GM19395 (cell line): ENCODE measurements around the gene PAX2.
"Not testable (repeated sequence)": the region's sequence is repeated elsewhere in the genome, so short reads cannot be mapped to it uniquely, and the experiment has no call there.

ENCODE experiments used
- ATAC-seq: cut with Tn5 transposase; IDR thresholded peaks from one replicate; pipeline ENCODE4 v1.9.1; 2021; ENCODE audit warnings: mild to moderate bottlenecking, moderate library complexity; ENCODE audit not compliant: unreplicated experiment

Gene PAX2

GRCh38 chr10:100744987-100745881 is at the start of gene PAX2:
PAX2 (plus strand) TSS chr10:100745582; CDS start chr10:100746261, 679 bp downstream.
- no peak for ATAC-seq

DNA sequence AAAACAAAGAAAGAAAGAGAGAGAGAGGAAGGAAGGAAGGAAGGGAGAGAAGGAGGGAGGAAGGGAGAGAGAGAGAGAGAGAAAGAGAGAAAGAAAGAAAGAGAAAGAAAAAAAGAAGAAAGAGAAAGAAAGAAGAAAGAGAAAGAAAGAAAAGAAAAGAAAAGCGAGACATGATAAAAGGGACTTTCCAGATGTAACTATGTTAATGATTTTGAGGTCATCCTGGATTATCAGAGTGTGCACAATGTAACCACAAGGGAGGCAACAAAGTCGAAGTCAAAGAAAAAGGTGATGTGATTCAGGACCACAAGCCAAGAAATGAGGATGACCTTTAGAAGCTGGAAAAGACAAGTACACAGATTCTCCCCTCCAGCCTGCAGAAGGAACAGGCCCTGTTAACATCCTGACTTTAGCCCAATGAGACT is 48.9 kb upstream of the PAX2 start:
- ATAC-seq: no peak

DNA sequence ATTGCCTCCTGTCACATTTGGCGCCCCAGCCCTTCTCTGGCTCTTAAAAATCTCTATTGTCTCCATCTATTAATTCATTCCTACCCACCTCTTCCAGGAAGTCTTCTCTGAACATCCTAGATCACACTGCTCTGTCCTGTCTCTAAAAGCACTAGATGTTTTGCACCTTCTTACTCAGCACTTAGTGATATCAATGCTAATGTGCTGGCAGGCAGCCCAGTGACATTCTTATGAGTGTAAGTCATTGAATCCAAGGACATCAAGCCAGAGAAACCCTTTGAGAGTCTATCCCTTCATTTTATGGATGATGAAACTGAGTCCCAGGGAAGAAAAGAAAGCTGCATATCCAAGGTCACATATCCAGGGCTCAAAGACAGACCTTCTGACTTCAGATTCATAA is 48.3 kb upstream of the PAX2 start:
- ATAC-seq: no peak

- ATAC-seq: no peak
Observed at GRCh38 chr10:100697631-100698030, 47.8 kb upstream of the PAX2 start.

GRCh38 chr10:100701704-100702103 is 43.7 kb upstream of the PAX2 start:
- ATAC-seq: not testable (repeated sequence)

GRCh38 chr10:100705139-100705538 is 40.2 kb upstream of the PAX2 start:
- no peak for ATAC-seq

DNA sequence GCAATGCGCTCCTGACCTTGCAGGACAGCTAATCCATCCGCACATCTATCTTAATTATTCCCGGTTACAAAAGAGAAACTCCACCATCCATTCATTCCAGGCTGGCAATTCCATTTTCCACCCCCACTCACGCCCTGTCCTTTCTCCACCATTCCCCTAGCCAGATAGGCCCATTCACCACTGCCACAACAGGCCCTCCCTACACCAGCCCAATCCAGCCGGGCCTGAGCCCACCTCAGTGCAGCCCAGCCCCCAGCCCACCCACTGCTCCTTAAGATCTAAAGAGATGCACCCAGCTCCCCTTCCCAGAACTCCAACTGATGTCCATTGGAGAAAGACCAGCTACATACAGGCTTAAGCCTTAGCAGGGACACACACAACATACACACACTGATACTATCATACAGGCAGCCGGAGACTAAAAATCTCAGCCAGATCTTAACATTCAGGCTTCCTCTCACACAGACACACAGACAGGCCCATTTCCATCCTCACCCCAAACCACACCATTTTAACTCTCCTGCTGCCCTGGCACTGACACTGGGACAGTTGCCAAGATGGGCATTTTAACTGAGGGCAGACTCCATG is 38.0 kb upstream of the PAX2 start:
- no peak for ATAC-seq

- ATAC-seq: no peak
Observed at GRCh38 chr10:100709146-100710082, 36.0 kb upstream of the PAX2 start.

GRCh38 chr10:100710151-100710871 is 35.1 kb upstream of the PAX2 start:
- no peak for ATAC-seq

GRCh38 chr10:100713049-100713858 is 32.1 kb upstream of the PAX2 start:
- ATAC-seq: no peak

GRCh38 chr10:100713859-100714565 is 31.4 kb upstream of the PAX2 start:
- no peak for ATAC-seq

DNA sequence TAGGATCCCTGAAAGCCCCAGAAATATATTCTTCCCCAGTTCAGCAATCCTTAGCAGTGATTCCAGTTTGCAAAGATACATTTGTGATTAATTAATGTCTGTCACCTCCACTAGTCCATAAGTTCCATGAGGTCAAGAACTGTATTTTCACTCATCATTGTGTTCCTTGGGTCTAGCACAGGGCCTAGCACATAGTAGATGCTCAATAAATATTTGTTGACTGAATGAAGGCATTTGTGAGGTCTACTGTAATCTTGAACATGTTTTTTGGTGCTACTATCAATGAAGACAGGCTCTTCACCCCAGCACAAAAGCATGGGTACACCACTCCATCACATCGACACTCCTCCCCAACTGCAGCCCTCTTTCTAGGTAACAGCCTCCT is 30.8 kb upstream of the PAX2 start:
- ATAC-seq: no peak

DNA sequence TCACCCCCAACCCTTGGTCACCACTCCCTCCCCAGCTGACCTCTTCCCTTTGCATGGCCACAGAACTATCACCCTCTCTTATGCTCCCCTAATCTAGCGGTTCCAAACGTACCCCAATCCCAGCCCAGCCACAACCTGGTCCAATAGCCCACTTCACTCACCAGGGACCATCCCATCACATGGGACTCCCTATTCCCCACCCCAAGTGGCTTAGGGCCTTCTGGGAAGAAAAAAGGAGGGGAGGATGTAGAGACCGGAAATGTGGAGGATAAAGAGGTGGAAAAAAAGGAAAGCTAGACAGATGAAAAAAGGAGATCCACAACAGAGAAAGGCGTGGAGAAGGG is 30.3 kb upstream of the PAX2 start:
- no peak for ATAC-seq

DNA sequence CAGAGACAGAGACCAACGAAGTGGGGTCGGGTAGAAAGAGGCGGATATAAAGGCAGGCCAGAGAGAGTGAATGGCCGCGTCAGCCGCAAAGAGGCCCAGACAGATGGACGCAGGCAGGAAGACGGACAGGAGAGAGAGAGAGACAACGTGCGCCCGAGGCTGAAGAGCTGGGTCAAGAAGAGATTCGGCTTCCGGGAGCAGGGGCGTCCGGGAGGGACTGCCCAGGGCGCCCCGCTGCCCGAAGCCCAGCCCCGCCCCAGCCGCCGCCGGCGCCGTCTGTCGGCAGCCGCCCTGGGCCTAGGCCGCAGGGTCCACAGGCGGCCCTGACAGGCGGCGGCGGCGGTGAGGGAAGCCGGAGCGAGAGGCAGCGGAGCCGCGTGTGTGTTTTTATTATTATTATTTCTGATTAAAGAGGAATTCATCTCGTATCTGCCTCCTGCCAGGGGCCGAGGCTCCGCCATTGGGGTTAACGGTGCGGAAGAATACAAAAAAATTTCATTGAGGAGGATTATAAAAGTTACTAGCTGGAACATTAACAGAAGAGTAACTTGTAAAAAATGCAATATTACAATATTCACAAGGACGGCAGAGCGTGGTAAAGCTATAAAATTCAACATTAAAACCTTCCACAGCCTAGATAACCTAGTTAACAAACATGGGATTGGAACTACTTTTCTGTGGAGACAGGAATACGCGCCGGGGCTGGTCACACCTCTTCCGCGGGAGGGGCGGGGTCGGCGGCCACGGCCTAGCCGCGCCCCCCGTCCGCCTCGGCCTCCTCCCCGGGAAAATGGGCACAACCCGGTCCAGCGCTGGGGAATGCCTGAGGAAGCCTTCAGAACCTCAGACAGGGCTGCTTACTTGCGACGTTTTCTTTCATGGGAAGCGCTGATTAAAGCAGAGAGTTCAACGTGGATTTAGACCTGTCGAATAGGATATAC is 29.7 kb upstream of the PAX2 start:
- no peak for ATAC-seq

DNA sequence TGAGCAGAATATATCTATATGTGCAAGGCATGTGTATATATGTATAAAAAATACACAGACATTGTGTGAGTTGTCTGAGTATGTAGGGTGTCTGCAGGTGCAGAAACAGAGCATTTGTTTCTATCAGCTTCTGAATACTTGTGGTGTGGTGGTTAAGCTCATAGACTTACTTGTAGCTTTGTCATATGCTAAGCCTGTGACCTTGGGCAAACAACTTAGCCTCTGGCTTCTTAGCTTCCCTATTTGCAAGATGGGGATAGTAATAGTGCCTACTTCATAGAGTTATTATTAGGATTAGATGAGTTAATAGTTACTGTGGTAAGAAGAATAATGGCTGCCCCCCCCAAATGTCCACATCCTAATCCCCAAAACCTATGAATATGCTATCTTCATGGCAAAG is 28.2 kb upstream of the PAX2 start:
- ATAC-seq: no peak

DNA sequence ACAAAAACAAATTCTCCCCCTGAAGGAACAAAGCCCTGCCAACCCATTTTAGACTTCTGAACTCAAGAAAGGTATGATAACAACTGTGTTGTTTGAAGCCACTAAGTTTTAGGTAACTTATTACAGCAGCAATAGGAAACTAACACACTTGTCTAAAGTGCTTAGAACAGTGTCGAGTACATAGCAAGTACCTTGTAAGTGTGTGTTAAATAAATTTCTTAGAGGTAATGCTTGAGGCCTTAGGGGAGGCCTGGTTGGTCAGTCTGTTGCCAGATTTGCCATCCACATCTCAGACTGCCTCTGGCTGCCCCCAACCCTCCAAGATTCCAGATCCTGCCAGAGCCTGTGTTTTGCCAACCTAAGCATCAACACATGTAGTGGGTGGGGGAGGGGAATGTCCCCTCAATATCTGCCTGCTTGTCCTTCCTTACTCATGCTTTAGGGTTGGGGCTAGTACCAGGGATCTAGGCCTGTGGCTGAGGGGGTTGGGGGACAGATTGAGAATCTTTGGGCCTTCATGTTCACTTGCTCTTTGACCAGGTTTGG is 27.1 kb upstream of the PAX2 start:
- no peak for ATAC-seq

DNA sequence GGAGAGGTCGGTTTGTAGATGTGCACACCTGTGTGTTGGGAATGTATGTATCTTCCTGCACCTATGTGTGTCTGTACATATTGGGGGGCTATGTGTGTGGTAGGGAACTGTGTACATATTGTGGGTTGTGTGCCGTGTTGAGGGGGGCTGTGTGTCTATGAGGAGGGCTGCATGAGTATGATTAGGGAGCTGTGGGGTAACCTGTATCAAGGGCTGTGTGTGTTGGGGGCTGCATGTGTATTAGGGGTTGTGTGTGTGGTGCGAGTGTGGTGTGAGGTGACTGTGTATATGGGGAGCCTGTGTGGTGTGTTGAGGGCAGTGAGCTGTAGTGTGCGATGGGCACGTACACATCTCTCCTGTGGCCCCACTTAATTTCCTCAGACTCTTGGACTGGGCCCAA is 22.2 kb upstream of the PAX2 start:
- no peak for ATAC-seq
